ENCODE measurements around the gene MTFR1L. TPM values are rescaled to one million over a fixed set of nuclear protein-coding genes. Genes with fewer than 3 reads are reported as not detected.

The MTFR1L gene
- polyA plus RNA-seq (2013, experiment 1 of 2; ENCODE audit: insufficient read length), result 52.8 TPM
- polyA plus RNA-seq (2013, experiment 2 of 2; ENCODE audit: insufficient read length), result 51.5 TPM

GRCh38 chr1:25819491-25820246 lies at the start of gene MTFR1L:
Gene MTFR1L (plus strand): TSS chr1:25819954. CDS start chr1:25823105, 3,151 bp downstream.
- peak; percentile 71 for DNase-seq

DNA sequence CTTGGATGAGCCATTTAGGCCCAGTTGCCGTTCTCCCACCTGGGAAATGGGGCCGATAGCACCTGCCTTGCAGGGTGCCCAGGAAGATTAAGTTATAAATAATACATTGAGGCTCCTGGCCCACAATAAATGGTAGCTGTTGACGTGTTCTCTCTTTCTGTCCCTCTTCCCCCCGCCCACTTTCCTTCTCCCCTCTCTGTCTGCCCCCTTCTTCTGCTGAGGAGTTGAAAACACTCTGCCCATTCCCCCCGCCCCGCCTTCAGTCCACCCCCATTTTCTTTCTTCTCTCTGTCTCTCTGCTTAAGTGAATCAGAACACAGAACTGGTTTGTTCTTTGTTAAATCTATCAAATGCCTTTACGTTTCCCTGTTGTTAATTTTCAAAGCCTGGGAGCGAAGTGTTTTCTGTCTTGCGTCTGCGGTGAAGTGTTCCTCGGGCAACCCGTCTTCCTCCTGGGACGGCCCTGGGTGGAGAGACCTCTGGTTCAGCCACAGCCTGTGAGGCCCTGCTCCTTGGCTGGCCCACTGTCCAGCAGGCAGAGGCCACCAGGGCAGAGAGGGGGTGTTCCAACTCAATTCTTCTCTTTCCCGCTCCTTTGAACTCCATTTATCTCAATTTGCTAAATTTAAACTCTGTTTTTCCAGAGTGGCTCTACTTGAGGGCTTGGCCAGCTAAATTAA lies 49.1 kb upstream of the MTFR1L start:
- no peak for DNase-seq

DNA sequence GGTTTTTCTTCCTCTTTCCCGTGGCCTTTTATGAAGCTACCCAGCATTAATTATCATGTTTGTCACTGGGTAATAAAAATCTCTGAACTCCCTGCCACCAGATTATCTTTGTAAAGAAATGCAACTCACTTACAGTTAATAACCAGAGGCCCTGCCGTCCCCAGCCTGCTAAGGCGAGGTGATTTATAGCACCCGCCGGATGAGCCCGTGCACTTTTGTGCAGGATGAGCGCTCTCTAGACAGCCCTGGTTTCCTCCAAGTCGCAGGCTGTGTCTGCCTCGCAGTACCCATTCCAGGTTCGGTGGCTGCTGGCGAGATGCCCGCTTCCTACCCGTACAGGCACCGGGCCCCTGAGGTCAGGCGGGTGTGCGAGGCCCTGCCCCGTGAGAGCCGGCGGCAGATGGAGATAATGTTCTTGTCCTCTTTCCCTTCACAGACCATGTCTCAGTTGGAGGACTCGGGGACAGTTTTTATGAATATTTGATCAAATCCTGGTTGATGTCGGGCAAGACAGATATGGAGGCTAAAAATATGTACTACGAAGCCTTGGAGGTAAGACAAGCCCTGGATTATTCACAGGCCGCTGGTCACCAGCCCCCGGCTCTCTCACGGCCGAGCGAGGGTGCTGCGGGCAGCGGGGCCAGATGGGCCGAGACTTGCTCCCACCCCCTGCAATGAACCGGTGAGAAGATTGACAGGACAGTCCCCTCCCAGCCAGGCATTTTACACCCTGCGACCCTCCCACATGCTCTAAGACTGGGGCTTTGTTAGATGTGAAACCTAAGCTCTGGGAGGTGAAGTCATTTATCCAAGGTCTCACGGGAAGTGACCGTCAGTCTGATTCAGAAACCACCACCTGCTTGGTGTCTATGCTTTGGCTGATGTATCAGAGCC lies 48.3 kb upstream of the MTFR1L start:
- DNase-seq, result peak; percentile 17

DNA sequence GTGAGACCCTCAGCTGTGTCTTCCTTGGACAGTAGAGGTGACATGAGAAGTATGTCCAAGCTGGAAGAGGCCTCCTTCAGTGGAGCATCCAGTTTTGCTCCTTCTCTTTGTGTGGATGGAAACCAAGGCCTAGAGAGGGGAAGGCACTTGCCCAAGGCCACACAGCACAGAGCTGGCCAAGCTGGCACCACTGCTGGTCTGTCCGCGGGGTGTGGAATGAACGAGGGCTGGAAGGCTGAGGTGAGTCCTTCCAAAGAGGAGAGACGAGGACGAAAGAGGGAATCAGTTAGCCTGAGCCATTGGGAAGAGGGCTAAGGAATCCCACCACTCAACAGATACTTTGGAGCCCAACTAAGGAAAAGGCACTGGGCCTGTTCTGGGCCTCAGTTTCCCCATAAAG lies 47.6 kb upstream of the MTFR1L start:
- no peak for DNase-seq

GRCh38 chr1:25772692-25773245 lies 47.0 kb upstream of the MTFR1L start:
- DNase-seq, result no peak

DNA sequence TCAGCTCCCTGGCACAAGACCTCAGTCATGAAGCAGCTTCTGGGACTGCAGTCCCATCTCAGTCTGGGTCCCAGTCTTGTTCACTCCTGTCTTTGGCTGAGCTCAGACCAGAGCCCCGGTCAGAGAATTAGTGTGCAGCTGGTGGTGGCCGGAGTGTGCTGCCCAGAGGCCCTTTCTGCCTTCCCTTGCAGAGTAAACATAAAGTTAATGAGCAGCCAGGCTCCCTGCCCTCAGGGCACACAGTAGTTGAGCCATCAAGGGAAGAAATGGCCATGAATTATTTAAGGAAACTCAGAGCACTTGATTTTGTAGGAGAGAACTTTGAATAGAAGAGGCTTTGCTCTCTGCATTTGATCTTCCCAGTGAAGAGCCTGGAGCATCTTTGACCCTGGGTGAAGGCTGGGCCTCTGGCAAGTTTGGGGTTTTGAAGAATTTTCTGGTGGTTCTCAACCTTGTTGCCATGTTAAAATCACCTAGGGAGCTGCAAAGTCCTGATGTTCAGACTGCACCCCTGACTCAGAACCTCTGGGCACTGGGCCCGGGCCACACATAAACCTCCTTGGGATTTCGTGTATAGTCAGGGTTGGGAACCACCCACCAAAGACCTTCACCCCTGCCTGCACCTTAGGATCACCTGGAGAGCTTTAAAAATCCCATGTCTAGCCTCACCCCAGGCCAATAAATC lies 46.2 kb upstream of the MTFR1L start:
- no peak for DNase-seq

- no peak for DNase-seq
Measured at GRCh38 chr1:25774206-25774803, 45.4 kb upstream of the MTFR1L start.

GRCh38 chr1:25774921-25775771 lies 44.6 kb upstream of the MTFR1L start:
- no peak for DNase-seq

- DNase-seq, result no peak
Measured at GRCh38 chr1:25779388-25779787, 40.4 kb upstream of the MTFR1L start.

GRCh38 chr1:25779894-25780293 lies 39.9 kb upstream of the MTFR1L start:
- no peak for DNase-seq

DNA sequence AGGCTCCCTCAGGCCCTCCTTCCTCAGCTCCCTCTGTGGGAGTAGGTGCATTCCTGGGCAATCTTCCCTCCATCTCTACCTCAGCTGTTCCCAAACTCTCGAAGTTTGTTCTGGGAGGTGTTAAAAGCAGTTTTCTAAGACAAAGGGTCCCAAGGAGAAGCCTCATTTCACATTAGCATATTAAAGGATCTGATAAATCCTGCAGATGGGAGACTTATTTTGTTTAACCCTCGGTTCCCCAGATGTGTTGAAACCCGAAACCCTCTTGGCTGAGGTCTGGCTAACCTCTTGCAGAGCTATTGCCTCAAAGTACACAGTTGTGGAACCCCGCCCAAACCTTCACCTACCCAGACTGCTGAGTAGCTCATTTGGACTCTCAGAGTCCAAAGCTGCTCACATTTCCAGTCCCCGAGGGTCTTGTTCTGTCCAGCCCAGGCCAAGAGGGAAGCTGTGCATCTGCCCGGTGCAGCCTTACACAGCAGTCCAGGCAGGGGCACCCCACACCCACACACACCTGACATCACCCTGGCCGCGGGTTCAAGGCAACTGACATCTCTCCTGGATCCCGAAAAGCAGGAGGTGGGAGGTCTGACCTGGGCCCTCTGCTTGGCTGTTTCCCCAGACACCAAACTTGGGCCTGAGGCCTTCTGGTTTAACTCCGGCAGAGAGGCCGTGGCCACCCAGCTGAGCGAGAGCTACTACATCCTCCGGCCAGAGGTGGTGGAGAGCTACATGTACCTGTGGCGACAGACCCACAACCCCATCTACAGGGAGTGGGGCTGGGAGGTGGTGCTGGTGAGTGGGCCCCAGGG lies 39.2 kb upstream of the MTFR1L start:
- no peak for DNase-seq

DNA sequence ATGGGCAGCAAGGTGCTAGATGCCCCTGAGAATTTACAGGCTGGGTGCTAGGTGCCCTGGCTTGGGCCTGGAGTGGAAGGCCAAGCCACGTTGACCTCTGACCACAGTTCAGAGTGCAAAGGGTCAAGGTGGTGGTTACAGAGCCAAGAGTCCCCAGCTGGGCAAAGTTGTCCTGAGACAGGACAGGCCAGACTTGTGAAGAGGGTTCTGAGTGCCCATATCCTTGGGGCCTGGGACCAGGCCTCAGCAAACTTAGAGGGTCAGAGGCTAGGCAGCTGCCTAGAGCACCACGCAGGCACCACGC lies 38.7 kb upstream of the MTFR1L start:
- no peak for DNase-seq

DNA sequence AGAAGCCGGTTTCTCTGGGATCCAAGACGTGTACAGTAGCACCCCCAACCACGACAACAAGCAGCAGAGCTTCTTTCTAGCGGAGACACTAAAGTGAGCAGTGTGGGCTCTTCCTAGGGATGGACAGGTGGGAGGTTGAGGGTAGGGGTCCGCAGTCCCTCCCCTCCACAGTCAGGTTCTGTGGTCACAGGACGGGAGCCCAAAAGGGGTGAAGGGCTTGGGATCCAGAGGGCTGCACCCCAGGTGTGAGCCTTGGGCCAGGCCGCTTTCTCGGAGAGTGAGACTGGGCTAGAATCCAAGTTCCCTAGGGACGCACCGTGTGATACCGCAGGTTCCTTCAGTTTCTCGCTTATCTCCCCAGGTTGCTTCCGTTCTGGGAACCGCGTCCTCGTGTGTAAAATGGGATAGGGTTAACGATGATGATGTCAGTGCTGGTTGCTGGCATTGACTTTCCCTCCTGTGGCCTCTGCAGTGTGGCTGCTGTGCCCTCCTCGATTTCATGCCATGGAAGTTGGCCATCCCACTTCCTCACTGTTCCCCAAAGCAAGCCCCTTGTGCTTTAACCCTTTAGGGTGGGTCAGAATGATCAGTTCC lies 37.0 kb upstream of the MTFR1L start:
- DNase-seq, result no peak

DNA sequence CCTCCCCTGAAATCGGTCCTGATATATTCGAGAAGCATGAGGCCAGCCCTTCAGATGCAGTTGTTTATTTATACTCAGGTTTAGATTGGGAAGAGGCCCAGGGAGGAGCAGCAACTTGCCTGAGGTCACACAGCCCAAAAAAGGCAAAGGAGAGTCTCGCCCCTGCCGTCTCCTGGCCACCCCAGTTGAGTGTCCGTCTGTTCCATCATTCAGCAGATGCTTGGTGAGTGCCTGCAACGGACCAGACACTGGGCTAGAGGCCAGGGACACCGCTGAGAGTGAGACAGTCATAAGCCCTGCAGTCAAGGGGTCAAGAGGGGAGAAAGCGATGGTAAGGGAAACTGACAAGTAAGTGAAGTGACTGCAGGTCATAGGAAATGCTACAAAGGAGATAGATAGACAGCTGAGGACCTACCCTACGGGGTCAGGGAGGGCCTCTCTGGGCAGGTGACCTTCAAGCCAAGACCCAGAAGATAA lies 35.1 kb upstream of the MTFR1L start:
- DNase-seq, result no peak

DNA sequence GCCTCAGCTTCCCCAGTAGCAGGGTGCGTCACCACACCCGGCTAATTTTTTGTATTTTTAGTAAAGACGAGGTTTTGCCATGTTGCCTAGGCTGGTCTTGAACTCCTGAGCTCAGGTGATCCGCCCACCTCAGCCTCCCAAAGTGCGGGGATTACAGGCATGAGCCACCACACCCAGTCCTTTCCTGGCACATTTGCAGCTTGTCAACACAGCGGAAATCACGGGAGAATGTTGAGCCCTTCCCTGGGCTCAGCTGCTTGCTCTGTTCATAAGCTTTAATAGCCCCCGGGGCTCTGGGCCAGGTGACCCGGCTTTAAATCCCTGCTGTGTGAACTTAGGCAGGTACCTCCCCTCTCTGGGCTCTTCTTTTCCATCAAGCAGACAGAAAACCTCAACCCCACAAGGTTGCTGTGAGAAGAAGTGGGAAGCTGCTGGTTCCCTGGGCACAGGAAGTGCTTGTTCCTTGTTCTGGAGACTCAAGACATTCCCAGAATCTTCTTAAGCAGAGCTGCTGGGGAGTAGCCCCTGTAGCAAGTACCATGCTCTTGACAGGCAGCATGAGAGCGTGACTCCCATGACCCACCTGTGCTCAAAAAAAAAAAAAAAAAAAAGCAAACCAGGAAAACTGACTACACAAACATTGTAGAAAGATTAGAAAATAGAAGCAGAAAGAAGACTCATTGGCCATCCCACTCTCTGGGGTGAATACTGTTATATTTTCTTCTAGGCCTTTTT lies 34.3 kb upstream of the MTFR1L start:
- no peak for DNase-seq

DNA sequence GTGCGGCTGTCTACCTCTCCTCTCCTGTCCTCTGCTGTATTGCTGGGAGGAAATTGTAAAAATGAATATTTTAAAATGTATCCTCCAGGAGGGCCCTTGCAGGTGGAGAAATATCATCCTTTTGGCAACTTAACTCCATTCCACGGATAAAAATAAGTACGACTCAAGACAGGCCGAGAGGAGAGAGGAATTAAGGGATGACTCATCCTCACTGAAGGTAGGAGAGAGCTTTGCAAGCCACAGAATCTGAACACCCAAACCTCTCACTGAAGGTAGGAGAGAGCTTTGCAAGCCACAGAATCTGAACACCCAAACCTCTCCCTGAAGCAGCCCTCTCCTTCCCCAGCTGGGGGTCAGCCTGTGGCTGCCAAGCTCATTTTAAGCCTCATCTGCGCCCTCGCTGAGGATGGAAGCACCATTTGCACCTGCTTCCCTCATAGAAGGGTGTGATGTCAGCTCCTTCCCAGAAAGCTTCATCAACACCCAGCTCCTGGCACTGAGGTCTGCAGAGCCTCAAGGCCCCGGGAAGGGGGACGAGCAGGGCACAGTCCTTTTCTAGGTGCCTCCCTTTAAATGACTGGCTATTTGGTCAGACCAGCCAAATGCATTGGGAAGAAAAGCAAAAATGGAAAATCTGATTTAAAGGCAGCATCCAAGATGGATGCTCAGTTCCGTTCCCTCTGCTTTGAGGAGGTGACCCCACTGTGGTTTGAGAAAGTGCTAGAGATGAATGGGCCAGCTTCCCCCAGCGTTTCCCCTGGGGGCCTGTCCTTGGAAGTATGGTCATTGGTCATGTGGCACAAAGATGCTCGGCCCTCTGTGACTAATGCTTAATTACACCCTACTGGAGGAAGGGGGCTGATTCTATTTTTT lies 32.6 kb upstream of the MTFR1L start:
- no peak for DNase-seq

- no peak for DNase-seq
Measured at GRCh38 chr1:25787760-25788166, 32.0 kb upstream of the MTFR1L start.

- no peak for DNase-seq
Measured at GRCh38 chr1:25790472-25790871, 29.3 kb upstream of the MTFR1L start.

Measured in fibroblast of skin of abdomen (primary cell).